HG03060 (cell line): ENCODE measurements around the gene ZNF512.
A peak's percentile ranks its signal among the peaks of the same experiment; 100 is the strongest.
"Not testable (repeated sequence)": the region's sequence is repeated elsewhere in the genome, so short reads cannot be mapped to it uniquely, and the experiment has no call there.

Experiments
- ATAC-seq: cut with Tn5 transposase; IDR thresholded peaks from one replicate; pipeline ENCODE4 v1.9.1; 2021; ENCODE audit warnings: low read depth, moderate number of reproducible peaks; ENCODE audit not compliant: unreplicated experiment

The ZNF512 gene

GRCh38 chr2:27582695-27583389 lies at the start of gene ZNF512:
Gene ZNF512 (plus strand): TSS chr2:27583042. CDS start chr2:27583113, 71 bp downstream.
- peak; percentile 75 for ATAC-seq

- no peak for ATAC-seq
Observed at GRCh38 chr2:27537287-27537686, 45.6 kb upstream of the ZNF512 start.

- not testable (repeated sequence) for ATAC-seq
Observed at GRCh38 chr2:27538839-27539450, 43.9 kb upstream of the ZNF512 start.

- not testable (repeated sequence) for ATAC-seq
Observed at GRCh38 chr2:27539649-27540048, 43.2 kb upstream of the ZNF512 start.

GRCh38 chr2:27544143-27544821 lies 38.6 kb upstream of the ZNF512 start:
- ATAC-seq: no peak

- ATAC-seq: no peak
Observed at GRCh38 chr2:27545348-27546141, 37.3 kb upstream of the ZNF512 start.

- ATAC-seq: no peak
Observed at GRCh38 chr2:27549303-27549702, 33.5 kb upstream of the ZNF512 start.

GRCh38 chr2:27551514-27551913 lies 31.3 kb upstream of the ZNF512 start:
- no peak for ATAC-seq

GRCh38 chr2:27552941-27553340 lies 29.9 kb upstream of the ZNF512 start:
- no peak for ATAC-seq

GRCh38 chr2:27554451-27554850 lies 28.4 kb upstream of the ZNF512 start:
- not testable (repeated sequence) for ATAC-seq

- ATAC-seq: no peak
Observed at GRCh38 chr2:27559228-27559627, 23.6 kb upstream of the ZNF512 start.

- no peak for ATAC-seq
Observed at GRCh38 chr2:27561060-27561459, 21.8 kb upstream of the ZNF512 start.

- ATAC-seq: no peak
Observed at GRCh38 chr2:27566628-27567027, 16.2 kb upstream of the ZNF512 start.

GRCh38 chr2:27569398-27569797 lies 13.4 kb upstream of the ZNF512 start:
- no peak for ATAC-seq

- no peak for ATAC-seq
Observed at GRCh38 chr2:27571197-27571596, 11.6 kb upstream of the ZNF512 start.

- no peak for ATAC-seq
Observed at GRCh38 chr2:27571681-27572080, 11.2 kb upstream of the ZNF512 start.

- ATAC-seq: no peak
Observed at GRCh38 chr2:27572439-27572838, 10.4 kb upstream of the ZNF512 start.

GRCh38 chr2:27572998-27573429 lies 9.8 kb upstream of the ZNF512 start:
- ATAC-seq: no peak

- no peak for ATAC-seq
Observed at GRCh38 chr2:27573452-27573851, 9.4 kb upstream of the ZNF512 start.

GRCh38 chr2:27581417-27582128 lies 1.3 kb upstream of the ZNF512 start:
- ATAC-seq: no peak
